ENCODE measurements around the gene TUBD1.
"Not testable (repeated sequence)": the region's sequence is repeated elsewhere in the genome, so short reads cannot be mapped to it uniquely, and the experiment has no call there.

TUBD1 gene

DNA sequence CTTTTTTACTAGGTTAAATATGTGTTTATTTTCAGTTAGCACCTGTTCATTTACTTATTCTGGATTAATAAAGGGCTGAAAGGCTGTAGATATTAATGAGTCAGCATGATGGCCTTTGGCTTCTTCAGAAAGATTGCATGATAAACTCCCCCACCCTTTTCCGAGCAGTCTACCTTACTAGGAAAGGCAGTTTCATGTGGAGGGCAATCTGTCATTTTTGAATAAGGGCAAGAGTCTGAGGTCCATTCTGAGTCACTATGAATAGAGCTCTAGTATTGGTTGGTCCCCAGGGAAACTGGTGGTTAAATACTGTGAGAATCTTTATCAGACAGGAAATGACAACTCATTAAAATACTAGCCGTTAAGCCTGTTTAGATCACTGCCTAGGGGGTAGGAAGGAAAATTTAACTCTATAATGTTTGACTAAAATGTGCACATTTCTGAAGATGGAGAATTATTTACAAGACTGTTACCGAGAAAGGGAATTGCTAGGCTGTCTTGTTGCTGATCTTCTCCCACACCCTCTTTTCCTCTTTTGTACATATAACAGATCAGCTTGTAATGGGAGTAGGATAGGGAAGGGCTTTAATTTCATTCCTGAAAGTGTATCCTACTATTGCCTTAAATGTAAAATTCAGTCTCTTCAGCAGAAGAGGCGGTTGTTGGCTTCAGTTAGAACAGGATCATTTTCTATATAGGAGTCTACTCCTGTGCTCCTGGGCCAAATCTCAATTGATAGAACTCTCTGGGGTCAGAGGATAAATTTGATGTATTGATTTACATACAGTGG lies 63.3 kb downstream of the TUBD1 start:
- DNase-seq, result no peak

DNA sequence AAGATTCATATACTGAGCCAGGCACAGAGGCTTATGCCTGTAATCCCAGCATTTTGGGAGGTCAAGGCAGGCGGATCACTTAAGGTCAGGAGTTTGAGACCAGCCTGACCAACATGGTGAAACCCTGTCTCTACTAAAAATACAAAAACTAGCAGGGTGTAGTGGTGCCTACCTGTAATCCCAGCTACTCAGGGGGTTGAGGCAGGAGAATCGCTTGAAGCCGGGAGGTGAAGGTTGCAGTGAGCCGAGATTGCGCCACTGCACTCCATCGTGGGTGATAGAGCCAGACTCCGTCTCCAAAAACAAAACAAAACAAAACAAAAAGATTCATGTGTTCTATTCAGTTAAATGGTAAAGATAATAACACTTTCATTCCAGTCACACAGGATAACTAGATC lies 63.9 kb downstream of the TUBD1 start:
- intact Hi-C loops (cut with DNase I); DNase-seq: not testable (repeated sequence)

More for the DNA sequence above, 63.3 kb downstream of the TUBD1 start:
- intact Hi-C loops (cut with DNase I), result no loop called here

DNA sequence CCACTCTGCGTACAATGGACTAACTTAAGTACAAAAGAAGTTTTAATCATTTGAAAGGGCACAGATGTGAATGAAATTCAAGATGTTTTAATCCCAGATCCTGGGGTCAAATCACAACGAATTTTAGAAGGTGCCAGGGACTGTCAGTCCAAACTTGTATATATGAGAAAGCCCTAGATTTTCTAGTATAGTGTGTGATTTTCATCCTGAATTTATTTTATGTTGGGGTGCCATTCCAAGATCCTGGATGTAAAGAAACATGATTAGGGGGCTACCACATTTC lies 64.3 kb downstream of the TUBD1 start:
- intact Hi-C loops (cut with DNase I), result no loop called here
- no peak for DNase-seq

DNA sequence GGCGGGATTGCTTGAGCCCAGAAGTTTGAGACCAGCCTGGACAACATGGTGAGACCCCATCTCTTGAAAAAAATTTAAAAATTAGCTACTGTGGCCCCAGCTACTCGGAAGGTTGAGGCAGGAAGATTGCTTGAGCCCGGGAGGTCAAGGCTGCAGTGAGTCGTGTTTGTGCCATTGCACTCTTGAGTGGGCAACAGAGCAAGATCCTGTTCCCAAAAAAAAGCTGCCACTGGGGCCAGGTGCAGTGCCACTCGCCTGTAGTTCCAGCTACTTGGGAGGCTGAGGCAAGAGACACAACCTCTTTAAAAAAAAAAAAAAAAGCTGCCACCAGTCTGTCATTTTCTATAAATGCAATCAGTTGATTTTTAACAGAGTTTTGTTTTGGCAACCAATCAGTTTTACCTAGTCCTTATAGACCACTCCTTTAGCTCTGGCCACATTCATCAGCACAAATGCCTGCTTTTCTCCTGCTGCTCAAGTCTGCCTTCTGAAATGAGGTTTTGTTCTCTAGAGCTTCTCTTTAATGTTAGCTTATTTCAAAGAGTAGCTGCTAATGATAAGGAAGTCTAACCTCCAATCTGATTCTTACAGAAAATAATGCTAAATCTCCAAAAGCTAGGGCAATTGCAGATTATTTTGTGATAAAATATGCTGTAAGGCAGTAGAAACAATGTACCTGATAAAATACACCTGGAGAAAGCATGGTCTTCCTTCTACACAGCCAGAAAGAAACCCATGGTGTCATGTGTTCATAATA lies 64.8 kb downstream of the TUBD1 start:
- no peak for DNase-seq
- intact Hi-C loops (cut with DNase I), result no loop called here

DNA sequence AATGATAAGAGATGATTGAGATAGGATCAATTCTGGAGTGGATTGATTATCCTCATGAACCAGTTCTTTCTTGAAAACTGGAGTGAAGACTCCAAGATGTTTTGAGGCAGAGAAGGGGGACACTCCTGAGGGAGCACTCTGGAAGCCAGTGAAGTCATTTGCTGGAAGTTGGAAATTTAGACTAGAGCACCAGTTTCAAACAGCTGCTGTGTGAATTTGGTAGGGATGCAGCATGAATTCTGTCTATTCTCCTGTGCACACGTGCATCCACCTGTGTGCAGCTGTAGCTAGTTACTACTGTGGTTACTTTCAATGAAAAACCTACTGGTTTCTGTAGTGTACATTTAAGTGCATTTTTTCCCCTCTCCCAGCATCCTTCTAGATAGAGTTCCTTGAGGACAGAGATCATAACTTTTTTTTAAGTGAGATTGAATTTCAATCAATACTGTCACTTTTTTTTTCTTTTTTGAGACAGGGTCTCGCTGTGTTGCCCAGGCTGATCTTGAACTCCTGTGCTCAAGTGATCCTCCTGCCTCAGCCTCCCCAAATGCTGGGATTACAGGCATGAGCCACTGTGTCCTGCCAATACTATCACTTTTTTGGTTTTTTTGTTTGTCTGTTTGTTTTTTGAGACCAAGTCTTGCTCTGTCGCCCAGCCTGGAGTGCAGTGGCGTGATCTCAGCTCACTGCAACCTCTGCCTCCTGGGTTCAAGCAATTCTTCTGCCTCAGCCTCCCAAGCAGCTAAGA lies 65.9 kb downstream of the TUBD1 start:
- DNase-seq, result no peak
- intact Hi-C loops (cut with DNase I), result no loop called here

DNA sequence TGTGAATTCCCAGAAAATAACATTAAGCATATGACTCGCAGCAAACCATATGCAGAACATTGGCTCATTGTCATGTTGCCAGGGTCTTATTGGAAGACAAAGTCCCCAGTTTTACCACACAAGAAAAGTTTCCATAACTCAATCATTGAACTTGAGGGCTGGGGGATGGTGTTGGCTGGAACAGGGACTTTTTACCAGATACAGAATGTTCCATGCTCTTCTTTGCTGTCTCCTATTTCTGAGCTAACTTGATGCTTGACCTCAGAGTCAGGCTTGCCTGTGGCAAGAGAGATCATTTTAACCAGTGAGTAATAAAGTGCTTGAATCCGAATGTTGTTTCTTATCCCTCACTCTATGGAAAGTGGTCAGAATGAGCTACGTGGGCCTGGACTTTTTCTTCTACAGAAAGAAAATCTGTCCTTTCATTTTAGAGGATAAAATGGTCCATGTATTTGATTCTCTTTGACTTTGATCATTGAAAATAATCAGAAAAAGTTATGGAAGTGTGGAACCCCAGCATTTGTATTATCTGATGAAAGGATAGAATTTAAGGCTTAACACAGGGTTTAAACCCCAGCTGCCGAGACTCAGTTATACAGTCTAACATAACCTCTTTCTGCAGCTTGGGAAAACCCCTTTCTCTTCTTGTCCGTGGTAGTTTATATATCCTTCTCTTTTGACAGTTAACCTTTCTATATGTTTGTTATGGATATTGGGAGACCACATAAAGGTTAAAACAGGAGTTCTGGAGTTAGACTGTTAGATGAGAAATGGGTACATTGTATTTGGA lies 67.0 kb downstream of the TUBD1 start:
- DNase-seq, result no peak
- intact Hi-C loops (cut with DNase I), result no loop called here

DNA sequence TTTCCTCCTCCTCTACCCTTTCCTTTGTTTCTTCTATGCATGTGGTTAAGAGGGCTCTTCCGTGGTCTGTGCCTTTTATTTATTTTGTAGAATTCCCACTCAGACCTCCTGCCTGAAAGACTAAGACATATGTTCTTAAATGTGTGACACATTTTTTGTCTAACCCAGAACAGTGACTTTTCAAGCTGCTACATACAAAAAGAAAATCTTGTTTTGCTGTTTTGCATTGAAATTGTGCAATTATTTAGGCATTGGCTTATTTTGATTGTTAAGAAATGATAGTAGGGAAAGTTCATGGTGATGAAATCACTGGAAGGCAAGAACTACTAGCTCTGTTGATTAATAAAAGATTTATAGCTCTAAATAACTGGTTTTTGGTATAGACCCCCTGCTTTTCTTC lies 76.8 kb downstream of the TUBD1 start:
- intact Hi-C loops (cut with DNase I), result no loop called here

DNA sequence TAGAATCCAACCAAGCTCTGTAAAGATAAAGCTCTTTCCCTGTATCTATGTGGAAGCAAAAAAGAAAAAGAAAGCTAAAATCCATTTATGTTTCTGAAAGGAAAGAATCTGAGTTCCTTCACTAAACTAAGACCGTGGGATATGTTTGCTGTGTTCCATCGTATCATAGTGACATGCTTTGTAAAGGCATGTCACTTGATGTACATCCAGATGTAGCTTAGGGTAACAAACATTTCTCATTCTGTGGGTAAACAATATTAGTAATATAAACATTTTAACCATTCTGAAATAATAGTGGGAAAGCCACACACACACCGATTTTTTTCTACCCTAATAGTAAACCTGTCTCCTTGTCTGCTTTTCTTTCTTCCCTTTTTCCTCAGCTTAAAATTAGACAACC lies 78.1 kb downstream of the TUBD1 start:
- intact Hi-C loops (cut with DNase I), result no loop called here
- no peak for DNase-seq

More for the DNA sequence above, 76.8 kb downstream of the TUBD1 start:
- no peak for DNase-seq

DNA sequence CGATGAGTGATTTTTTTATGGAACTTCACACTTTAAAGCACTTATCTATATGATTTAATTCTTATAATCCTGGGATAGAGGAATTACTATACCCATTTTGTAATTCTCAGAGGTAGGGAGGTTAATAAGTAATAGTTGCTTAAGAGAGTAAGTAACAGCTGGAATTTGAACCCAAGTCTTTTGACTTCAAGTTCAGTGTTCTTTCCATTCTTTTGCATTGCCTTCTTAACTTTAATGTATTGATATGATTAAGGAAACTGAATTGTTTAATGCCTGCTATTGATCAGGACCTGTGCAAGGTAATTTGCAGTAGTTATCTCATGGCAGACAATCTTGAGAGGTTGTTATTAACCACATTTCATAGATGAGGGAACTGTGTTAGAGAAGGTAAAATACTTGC lies 78.5 kb downstream of the TUBD1 start:
- DNase-seq, result no peak
- intact Hi-C loops (cut with DNase I), result no loop called here

DNA sequence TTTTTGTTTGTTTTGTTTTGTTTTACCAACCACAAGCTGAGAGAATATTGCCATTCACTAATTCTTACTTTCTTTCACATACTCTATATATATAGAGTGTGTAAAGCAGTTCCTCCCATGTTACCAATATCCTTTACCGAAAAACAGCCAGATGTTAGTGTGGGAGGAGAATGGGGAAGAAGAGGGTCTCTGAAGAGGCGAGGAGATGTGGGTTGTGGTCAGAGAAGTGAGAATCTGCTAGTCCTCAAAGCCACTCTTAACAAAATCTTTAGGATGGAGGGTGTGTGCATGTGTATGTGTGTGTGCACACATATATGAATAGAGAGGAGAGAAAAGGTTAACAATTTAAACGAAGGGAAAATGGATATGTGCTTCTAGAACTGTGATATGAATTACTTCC lies 80.6 kb downstream of the TUBD1 start:
- intact Hi-C loops (cut with DNase I), result no loop called here
- no peak for DNase-seq

DNA sequence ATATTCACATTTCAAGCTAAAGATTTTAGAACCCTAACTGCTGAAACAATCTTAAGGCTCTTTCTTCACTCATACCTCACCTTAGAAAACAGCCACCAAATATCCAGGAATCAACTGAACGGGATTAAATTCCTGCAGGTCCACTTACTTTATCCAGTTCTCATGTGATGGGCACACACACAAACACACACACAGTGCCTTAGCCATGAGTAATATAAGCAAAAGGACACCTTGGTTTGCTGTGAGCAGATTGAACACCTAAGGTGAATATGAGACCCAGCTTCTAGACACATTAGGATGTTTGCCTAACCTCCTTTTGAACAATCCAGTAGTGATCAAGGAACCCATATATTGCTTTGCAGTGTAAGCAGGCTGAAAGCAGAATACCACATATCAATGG lies 81.5 kb downstream of the TUBD1 start:
- intact Hi-C loops (cut with DNase I), result no loop called here
- no peak for DNase-seq

DNA sequence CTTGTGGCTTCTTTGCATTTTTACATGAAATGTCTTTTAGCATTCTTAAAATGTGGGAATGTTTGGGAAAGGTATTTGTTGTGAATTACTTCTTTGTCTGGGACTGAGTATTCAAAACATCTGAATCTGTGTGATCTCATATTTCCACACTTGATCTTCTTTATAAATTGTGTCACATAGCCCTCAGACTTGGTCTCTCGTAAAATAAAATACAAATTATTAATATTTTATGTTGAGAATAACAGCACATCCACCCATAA lies 81.9 kb downstream of the TUBD1 start:
- DNase-seq, result no peak
- intact Hi-C loops (cut with DNase I), result no loop called here

Data from head of caudate nucleus (tissue), 42 donors.